ENCODE data around the gene GATD1. TPM values are rescaled to one million over a fixed set of nuclear protein-coding genes. Genes with fewer than 3 reads are reported as not detected.

The GATD1 gene
- total and polyA plus RNA-seq, 9 of the 15 experiments (the other 6 are each of a cell fraction or from before 2014, with no cell fraction given), result 2.8 to 144 (median 36.9) TPM

DNA sequence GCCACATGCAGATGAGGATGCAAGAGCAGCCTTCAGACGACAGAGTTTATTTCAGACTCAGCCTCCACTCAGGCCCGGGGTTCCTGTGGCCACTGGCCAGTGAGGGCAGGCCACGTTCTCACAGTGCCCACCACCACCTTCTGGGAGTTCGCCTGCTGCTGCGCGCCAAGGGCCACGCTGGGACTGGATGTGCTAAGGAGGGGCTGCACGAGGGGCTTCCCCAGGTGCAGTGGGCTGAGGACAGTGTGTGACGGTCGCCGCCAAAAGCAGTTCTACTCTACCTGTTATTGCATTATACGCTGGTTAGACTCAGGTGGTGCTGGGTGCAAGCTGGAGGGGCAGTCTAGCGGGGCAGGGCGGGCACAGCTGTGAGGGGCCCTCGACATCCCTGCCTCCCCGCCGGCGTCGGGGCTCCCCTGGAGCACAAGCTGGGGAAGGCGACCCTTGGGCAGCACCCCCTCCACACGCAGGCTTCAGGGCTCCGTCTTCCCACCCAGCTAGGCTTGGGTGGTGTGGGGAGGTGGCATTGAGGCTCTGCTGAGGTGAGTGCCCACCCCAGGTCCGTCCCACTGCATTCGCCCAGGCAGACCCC lies 9.9 kb upstream of the GATD1 start:
- in situ Hi-C loops (cut with MboI) (no loop called here), intact Hi-C loops (cut with micrococcal nuclease) (no loop called here)
- Histone ChIP-seq H3K27me3 (ENCODE audit: control insufficient read depth in 2 of 2, insufficient read depth in 2 of 2, low read length in 2 of 2) (no peaks in the 10 kb centered on the region), H4K20me1 (replicated peaks; ENCODE audit: control insufficient read depth, insufficient read depth, low read length) (no peaks in the 10 kb centered on the region), H3K4me3 (no peak overlapping the region), H3K4me1 (replicated peaks in 1 of 2; ENCODE audit: control insufficient read depth in 2 of 2, insufficient read depth in 2 of 2, low read length in 2 of 2) (peaks cover 0 to 74% of the 10 kb centered on the region in 2 experiments; a peak in 2 of 5 replicates), H3K27ac (ENCODE audit: extremely low read depth, low read depth, low read length) (no peak overlapping the region), H3K36me3 (ENCODE audit: control insufficient read depth, insufficient read depth, low read length) (peaks cover 9% of the 10 kb centered on the region; the same call in 1 of the 3 replicates), H3K79me2 (ENCODE audit: control insufficient read depth, insufficient read depth, low read length) (no peaks in the 10 kb centered on the region), H3K9me1 (ENCODE audit: control insufficient read depth, insufficient read depth, low read length) (peaks cover 3% of the 10 kb centered on the region), H3K9me3 (replicated peaks; ENCODE audit: control insufficient read depth, insufficient read depth, low read depth, low read length) (no peaks in the 10 kb centered on the region), H3K9ac (ENCODE audit: insufficient read depth in 1 of 2, low read depth in 2 of 2, low read length in 2 of 2) (peak overlapping the region in 1 of 2 experiments; percentile 58; a peak in 2 of 4 replicates), H3K4me2 (ENCODE audit: insufficient read depth, low read length) (no peak overlapping the region), H2AFZ (ENCODE audit: low read depth, low read length) (no peak overlapping the region)
- CTCF ChIA-PET (ENCODE audit: low intra/inter-chr PET ratio), result no interaction called here
- no TSS peak for BruUV-seq (replicated peaks)
- ATAC-seq, result no peak
- WGBS (ENCODE audit: insufficient coverage, low coverage, missing lambda C conversion rate), result 70% methylated on average over 16 of the region's 24 CpGs
- TF ChIP-seq, protein P1, sequence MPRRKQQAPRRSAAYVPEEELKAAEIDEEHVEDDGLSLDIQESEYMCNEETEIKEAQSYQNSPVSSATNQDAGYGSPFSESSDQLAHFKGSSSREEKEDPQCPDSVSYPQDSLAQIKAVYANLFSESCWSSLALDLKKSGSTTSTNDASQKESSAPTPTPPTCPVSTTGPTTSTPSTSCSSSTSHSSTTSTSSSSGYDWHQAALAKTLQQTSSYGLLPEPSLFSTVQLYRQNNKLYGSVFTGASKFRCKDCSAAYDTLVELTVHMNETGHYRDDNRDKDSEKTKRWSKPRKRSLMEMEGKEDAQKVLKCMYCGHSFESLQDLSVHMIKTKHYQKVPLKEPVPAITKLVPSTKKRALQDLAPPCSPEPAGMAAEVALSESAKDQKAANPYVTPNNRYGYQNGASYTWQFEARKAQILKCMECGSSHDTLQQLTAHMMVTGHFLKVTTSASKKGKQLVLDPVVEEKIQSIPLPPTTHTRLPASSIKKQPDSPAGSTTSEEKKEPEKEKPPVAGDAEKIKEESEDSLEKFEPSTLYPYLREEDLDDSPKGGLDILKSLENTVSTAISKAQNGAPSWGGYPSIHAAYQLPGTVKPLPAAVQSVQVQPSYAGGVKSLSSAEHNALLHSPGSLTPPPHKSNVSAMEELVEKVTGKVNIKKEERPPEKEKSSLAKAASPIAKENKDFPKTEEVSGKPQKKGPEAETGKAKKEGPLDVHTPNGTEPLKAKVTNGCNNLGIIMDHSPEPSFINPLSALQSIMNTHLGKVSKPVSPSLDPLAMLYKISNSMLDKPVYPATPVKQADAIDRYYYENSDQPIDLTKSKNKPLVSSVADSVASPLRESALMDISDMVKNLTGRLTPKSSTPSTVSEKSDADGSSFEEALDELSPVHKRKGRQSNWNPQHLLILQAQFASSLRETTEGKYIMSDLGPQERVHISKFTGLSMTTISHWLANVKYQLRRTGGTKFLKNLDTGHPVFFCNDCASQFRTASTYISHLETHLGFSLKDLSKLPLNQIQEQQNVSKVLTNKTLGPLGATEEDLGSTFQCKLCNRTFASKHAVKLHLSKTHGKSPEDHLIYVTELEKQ (CRISPR knock-in tag; IDR thresholded peaks at IDR 0.05), result no peak
- TF ChIP-seq ZNF324 (CRISPR knock-in tag; IDR thresholded peaks at IDR 0.05) (no peak), TEAD1 (CRISPR knock-in tag; IDR thresholded peaks at IDR 0.05) (no peak), POLR2G (IDR thresholded peaks at IDR 0.05; ENCODE audit: low read depth, low read length) (peak; percentile 66)
- no peak for DNase-seq (ENCODE audit: extremely low read depth in 1 of 4, low spot score in 3 of 4)
- POLR2A ChIA-PET, result interaction anchor here (0.6 to 1.1 kb wide), 3 partner anchors 18 to 85 kb away, joined by 3 to 4 read pairs (median 3); partner anchors contain the start of gene PIDD1
- no peak for FAIRE-seq

Data from K562 (cell line).